Measurements from ENCODE around the gene MLPH. TPM values are rescaled to one million over a fixed set of nuclear protein-coding genes. Genes with fewer than 3 reads are reported as not detected.
A peak's percentile ranks its signal among the peaks of the same experiment; 100 is the strongest.

Gene MLPH
- total RNA-seq, 2 donors from 2014 or later, result 0.75 to 1.0 TPM

GRCh38 chr2:237574894-237575868, 88.1 kb downstream of the MLPH start:
- Histone ChIP-seq H3K9ac (ENCODE audit: extremely low read depth, low read length, poor library complexity, severe bottlenecking) (no peak overlapping the region), H3K27ac (ENCODE audit: low read depth, low read length) (no peak overlapping the region), H3K4me3 (ENCODE audit: low read length) (no peak overlapping the region), H3K27me3 (ENCODE audit: control insufficient read depth, insufficient read depth, low read length, poor library complexity, severe bottlenecking) (no peaks in the 10 kb centered on the region), H3K36me3 (ENCODE audit: control insufficient read depth, insufficient read depth, low read length) (peaks cover 55% of the 10 kb centered on the region), H3K9me3 (ENCODE audit: control insufficient read depth, low read length) (no peaks in the 10 kb centered on the region), H3K4me1 (ENCODE audit: control insufficient read depth, insufficient read depth, low read length) (peaks cover 6% of the 10 kb centered on the region)
- Mint-ChIP-seq H3K9me3 (no peaks in the 10 kb centered on the region), H3K4me3 (no peak overlapping the region), H3K27ac (no peak overlapping the region), H3K36me3 (ENCODE audit: low read depth) (peaks cover 58% of the 10 kb centered on the region), H3K27me3 (ENCODE audit: insufficient read depth) (no peaks in the 10 kb centered on the region), H3K4me1 (peaks cover 30% of the 10 kb centered on the region)
- no peak for TF ChIP-seq CTCF (conservative IDR thresholded peaks at IDR 0.05)
- no peak for DNase-seq
- 88 to 89% methylated on average over 8 to 25 of the region's 25 CpGs for WGBS, 2 experiments (ENCODE audit: insufficient coverage in 1 of 2, insufficient read length in 1 of 2)

- Histone ChIP-seq H3K4me1 (ENCODE audit: control insufficient read depth, insufficient read depth, low read length) (peaks cover 6% of the 10 kb centered on the region), H3K27ac (ENCODE audit: low read depth, low read length) (no peak overlapping the region), H3K27me3 (ENCODE audit: control insufficient read depth, insufficient read depth, low read length, poor library complexity, severe bottlenecking) (no peaks in the 10 kb centered on the region), H3K9me3 (ENCODE audit: control insufficient read depth, low read length) (no peaks in the 10 kb centered on the region), H3K4me3 (ENCODE audit: low read length) (no peak overlapping the region), H3K36me3 (ENCODE audit: control insufficient read depth, insufficient read depth, low read length) (peaks cover 62% of the 10 kb centered on the region), H3K9ac (ENCODE audit: extremely low read depth, low read length, poor library complexity, severe bottlenecking) (no peak overlapping the region)
- Mint-ChIP-seq H3K4me3 (no peak overlapping the region), H3K27me3 (ENCODE audit: insufficient read depth) (no peaks in the 10 kb centered on the region), H3K9me3 (no peaks in the 10 kb centered on the region), H3K36me3 (ENCODE audit: low read depth) (peaks cover 64% of the 10 kb centered on the region), H3K27ac (peak overlapping the region; percentile 64), H3K4me1 (peaks cover 30% of the 10 kb centered on the region)
- TF ChIP-seq CTCF (conservative IDR thresholded peaks at IDR 0.05), result no peak
- 90 to 92% methylated on average over 11 to 27 of the region's 27 CpGs for WGBS, 2 experiments (ENCODE audit: insufficient coverage in 1 of 2, insufficient read length in 1 of 2)
- no peak for DNase-seq
These were observed 89.1 kb downstream of the MLPH start for GRCh38 chr2:237575869-237576862.

GRCh38 chr2:237576974-237577373, 89.9 kb downstream of the MLPH start:
- no peaks in the 10 kb centered on the region for H3K9me3 ChIP-seq (ENCODE audit: control insufficient read depth, low read length)
- no peak overlapping the region for H3K27ac ChIP-seq (ENCODE audit: low read depth, low read length)
- Mint-ChIP-seq H3K36me3 (ENCODE audit: low read depth) (peaks cover 67% of the 10 kb centered on the region), H3K4me1 (peaks cover 28% of the 10 kb centered on the region), H3K27ac (no peak overlapping the region), H3K9me3 (no peaks in the 10 kb centered on the region), H3K27me3 (ENCODE audit: insufficient read depth) (no peaks in the 10 kb centered on the region), H3K4me3 (no peak overlapping the region)
- H3K4me1 ChIP-seq (ENCODE audit: control insufficient read depth, insufficient read depth, low read length), result peaks cover 7% of the 10 kb centered on the region
- 91 to 95% methylated on average over 4 to 9 of the region's 9 CpGs for WGBS, 2 experiments (ENCODE audit: insufficient coverage in 1 of 2, insufficient read length in 1 of 2)
- H3K4me3 ChIP-seq (ENCODE audit: low read length), result no peak overlapping the region
- peaks cover 67% of the 10 kb centered on the region for H3K36me3 ChIP-seq (ENCODE audit: control insufficient read depth, insufficient read depth, low read length)
- no peak overlapping the region for H3K9ac ChIP-seq (ENCODE audit: extremely low read depth, low read length, poor library complexity, severe bottlenecking)
- no peak for TF ChIP-seq CTCF (conservative IDR thresholded peaks at IDR 0.05)
- H3K27me3 ChIP-seq (ENCODE audit: control insufficient read depth, insufficient read depth, low read length, poor library complexity, severe bottlenecking), result no peaks in the 10 kb centered on the region
- DNase-seq, result no peak

Measured in endodermal cell (in vitro differentiated cells).